Measurements from ENCODE around the gene ABHD2.

GRCh38 chr15:89115547-89115946 is 27.3 kb downstream of the ABHD2 start:
- TF ChIP-seq CTCF (IDR thresholded peaks at IDR 0.05): peak in 2 of 7 experiments; percentile 12 to 25
- peak in 2 of 3 donors; percentile 52 to 56 for TF ChIP-seq POLR2A (IDR thresholded peaks at IDR 0.05)
